ENCODE data around the gene BNIP3.
"Not testable (repeated sequence)": the region's sequence is repeated elsewhere in the genome, so short reads cannot be mapped to it uniquely, and the experiment has no call there.

Gene BNIP3

DNA sequence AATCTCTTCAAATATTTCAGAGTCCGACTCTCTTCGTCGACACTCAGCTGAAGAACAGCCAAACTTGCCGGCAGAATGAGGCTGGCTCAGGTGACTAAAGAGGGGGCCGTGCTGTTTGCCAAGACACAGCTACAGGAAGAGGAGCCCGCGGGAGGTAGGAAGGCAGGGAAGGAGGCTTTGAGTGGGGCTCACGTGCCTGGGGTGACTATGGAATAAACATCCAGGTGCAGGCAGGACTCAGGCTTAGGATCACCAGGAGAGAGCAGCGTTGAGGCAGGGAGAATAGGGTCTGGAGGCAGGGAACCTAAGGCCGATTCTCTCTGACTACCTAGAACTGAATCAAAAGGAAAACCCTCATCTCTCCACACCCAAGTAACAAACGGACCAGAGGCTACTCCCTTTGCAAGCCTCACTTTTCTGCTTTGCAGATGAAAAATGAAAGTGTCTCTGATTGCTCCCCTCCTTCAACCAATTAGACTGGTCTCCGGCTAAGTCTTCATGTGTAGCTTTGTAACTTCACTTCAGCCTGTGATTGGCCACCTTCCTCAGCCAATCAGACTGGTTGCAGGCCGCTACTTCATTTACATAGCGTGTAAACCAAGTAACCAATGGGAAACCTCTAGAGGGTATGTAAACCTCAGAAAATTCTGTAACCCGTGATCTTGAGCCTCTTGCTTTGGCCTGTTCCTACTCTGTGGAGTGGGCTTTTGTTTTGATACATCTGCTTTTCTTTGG, 19.7 kb upstream of the BNIP3 start:
- no peak for DNase-seq

DNA sequence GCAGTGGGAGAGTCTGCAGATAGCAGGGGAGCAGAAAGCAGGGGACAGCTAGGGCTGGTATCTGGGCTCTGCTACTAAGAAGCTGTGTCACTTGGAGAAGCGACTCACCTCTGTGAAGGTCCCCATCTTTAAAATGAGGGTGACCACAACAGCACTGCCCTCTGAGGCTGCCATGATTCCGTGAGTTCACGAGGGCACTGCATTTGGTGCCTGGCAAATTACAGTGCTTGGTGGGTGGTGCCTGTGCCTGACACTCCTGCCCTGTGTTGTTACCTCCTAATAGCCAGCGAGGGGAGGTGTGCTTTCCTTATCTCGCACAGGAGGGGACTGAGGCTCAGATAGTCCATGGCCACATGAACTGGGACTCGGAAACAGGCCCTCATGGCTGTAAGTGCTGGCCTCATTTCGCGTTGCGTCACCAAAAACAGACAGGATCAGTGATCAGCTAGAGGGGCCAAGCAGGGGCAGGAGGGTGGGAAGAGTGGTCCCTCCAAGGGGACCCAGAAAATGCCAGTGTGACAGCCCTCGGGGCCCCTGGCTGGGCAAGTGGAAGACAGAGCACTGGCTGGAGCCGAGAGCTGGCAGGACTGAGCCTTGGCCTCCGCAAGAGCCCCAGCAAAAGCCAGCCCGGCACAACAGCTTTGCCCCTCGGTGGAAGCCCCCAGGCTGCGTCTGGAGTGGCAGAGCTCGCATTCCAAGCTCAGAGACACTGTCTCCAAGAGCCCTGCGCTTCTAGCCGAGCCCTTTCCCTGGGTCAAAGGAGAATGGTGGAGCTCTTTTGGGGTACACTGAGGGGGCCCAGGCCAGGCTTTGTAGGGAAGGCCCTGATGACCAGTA, 17.3 kb upstream of the BNIP3 start:
- no peak for DNase-seq

GRCh38 chr10:131998050-131998844, 16.5 kb upstream of the BNIP3 start:
- DNase-seq: no peak

GRCh38 chr10:131997366-131998049, 15.8 kb upstream of the BNIP3 start:
- no peak for DNase-seq

DNA sequence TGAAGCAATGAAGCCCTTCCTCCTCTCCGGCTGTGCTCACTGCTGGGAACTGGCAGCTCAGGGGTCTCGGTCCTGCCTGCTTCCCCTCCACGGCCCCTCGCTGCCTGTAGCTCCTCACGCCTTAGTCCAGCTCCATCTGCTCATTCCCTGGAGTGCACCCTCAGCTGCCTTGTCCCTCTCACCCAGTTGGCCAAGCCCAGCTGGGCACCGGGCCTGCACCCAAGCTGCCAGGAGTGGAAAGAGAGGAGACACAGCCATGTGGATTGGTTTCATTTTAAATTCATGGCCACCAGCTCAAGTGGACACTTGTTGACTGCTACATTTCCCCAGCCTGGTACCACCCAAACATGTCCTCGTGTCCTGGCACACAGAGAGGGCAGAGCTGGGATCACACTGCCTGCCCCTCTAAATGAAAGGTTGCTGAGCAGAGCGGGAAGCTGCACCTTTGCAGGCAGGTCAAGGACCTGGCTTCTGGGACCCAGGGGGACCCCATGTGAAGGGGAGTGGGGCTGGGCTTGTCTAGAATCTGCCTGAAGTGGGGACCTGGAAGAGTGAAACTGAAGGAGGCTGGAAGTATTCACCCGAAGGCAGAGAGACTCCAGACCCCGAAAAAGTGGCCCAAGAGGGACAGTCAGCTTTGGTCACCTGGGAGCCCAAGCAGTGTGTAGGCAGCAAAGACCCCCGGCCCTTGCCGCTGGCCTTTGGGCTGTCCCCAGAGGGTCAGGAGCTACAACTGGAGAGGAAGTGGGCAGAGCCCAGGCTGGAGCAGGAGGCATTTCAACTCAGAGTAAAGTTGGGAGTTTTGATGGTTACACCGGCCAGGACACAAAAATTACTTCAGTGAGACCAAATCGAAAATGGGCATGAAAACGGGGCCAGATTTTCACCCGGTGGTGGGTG, 15.0 kb upstream of the BNIP3 start:
- DNase-seq: no peak

- no peak for DNase-seq
Observed at GRCh38 chr10:131994435-131994834, 12.7 kb upstream of the BNIP3 start.

DNA sequence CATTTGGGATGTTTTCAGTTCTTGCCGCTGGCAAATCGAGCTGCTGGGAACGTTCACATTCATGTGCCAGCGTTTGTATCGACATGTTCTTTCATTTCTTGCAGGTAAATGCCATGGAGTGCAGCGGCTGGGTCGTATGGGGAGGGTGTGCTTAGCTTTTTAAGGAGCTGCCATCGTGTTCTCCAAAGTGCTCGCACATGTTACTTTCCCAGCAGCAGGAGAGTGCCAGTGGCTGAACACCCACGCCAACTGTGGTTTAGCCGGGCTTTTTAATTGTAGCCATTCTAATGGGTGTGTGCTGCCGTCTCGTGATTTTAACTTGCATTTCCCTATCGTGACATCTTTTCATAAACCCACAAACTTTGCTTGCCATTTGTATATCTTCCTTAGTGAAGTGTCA, 11.6 kb upstream of the BNIP3 start:
- DNase-seq: no peak

DNA sequence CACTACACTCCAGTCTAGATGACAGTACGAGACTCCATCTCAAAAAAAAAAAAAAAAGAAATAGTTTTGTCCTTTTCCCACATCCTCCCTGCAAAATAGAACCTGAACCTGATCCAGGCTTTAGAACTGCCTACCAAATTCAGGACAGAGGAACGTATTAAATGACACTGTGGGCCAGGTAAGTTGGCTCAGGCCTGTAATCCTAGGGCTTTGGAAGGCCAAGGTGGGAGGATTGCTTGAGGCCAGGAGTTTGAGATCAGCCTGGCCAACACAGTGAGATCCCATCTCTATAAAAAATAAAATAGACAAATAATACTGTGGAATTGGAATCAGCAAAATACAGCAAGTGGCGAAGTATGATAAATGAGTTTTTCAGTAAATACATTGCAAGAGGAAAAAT, 10.0 kb upstream of the BNIP3 start:
- DNase-seq: no peak

GRCh38 chr10:131987786-131988185, 6.1 kb upstream of the BNIP3 start:
- not testable (repeated sequence) for DNase-seq

- DNase-seq: not testable (repeated sequence)
Observed at GRCh38 chr10:131987301-131987700, 5.6 kb upstream of the BNIP3 start.

- not testable (repeated sequence) for DNase-seq
Observed at GRCh38 chr10:131986851-131987250, 5.1 kb upstream of the BNIP3 start.

DNA sequence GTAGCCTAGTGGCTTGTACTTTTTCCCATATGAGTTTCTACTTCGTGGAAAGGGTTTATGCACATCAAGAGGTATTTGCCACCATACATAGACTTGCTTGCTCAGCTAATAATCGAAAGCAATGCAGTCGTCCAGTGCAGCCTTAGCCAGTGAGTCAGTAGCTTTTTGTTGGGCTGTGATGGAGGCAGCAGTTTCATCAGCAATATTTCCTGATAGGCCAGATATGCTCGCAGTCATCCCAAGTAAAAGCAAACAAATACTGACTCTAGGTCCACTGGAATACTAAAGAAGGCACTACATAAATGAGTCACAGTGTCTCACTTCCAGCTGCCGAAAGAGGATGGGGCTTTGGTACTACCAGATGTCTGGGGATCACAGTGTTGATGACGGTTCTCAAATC, 2.1 kb upstream of the BNIP3 start:
- no peak for DNase-seq

GRCh38 chr10:131982796-131983195, 1.1 kb upstream of the BNIP3 start:
- DNase-seq: no peak

GRCh38 chr10:131982185-131982756, 548 bp upstream of the BNIP3 start:
- no peak for DNase-seq

- no peak for DNase-seq
Observed at GRCh38 chr10:131980761-131981428, 828 bp downstream of the BNIP3 start.

GRCh38 chr10:131980321-131980720, 1.4 kb downstream of the BNIP3 start:
- no peak for DNase-seq

DNA sequence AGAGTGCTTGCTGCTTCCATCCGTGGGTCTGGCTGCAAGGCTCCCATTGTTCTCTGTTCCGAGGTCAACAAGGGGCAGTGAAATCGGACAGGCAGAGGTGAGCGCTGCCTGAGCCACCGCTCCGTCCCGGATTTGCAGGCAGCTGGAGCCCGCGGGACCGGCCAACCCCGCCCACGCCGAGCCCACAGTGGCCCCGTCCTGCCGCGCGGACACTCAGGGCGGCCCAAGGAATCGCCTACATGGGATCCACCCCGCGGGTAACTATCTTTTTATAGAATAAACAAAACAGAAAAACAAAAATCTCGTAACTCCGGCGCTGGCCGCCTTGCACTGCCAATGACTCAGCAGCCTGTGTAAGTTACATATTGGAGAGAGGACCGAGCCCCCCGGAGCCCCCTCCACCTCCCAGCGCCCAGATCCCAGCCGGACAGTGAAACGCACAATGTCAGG, 1.9 kb downstream of the BNIP3 start:
- DNase-seq: no peak

DNA sequence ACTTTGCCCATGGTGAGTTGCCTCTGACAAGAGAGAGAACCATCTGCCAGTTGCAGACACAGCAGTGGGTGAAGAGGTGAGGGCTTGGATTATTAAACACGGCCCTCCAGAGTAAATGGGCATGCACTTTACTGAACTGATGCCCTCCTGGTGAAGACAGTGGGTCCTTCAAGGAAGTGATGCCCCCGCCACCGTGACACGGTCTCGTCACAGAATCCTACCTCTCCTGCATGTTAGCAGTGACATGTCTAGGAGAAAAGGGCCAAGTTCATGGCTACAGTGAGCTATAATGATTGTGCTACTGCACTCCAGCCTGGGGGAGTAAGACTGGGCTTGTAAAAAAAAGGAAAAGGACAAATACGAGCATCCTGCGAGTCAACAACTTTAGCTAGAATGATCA, 2.4 kb downstream of the BNIP3 start:
- DNase-seq: no peak

GRCh38 chr10:131978851-131979250, 2.9 kb downstream of the BNIP3 start:
- DNase-seq: no peak

DNA sequence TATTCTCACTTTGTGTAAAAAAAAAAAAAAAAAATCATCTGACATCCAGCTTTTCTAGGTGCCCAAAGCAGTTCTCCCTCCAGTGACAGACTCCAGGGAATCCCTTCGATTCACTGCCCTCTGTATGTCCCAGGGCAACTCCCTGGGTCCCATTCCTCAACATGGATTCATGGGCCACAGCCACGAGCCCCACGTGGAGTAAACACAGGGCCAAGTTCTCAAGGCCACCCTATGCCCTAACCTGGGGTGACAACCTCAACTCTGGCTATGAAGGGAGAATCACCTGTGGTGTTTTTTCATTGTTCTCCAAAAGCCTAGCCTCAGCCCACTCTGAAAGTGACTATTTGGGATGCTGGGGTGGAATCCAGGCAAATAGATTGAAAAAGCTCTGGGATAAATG, 3.4 kb downstream of the BNIP3 start:
- no peak for DNase-seq

Measured in SIG-M5 (cell line).